DND-41 (cell line): ENCODE measurements around the gene CYB5R3.

Experiments used
- ATAC-seq: fragments of 200-7000 bp; cut with Tn5 transposase; 3 replicates; pipeline ENCODE4 v1.9.1; 2021; ENCODE audit warnings: low read depth; ENCODE audit not compliant: insufficient read depth
- DNase-seq: peaks from one replicate; pipeline ENCODE4 v3.0.0-alpha.2; 2020
- H2AFZ ChIP-seq: 2 replicates; pipeline ENCODE4 v1.6.0; 2012; ENCODE audit warnings: low read depth, low read length
- H3K27ac ChIP-seq: 2 replicates; pipeline ENCODE4 v1.5.1; 2012; ENCODE audit warnings: low read length, inconsistent platforms
- H3K27me3 ChIP-seq: fragments of 200-600 bp; sonication (generic); 2 replicates; pipeline ENCODE4 v1.6.0; 2012; ENCODE audit warnings: low read length, mild to moderate bottlenecking, inconsistent platforms; ENCODE audit not compliant: insufficient read depth, poor library complexity
- H3K36me3 ChIP-seq: 2 replicates; pipeline ENCODE4 v1.5.1; 2012; ENCODE audit warnings: low read length, inconsistent platforms; ENCODE audit not compliant: insufficient read depth
- H3K4me1 ChIP-seq: 2 replicates; pipeline ENCODE4 v1.5.1; 2012; ENCODE audit warnings: mild to moderate bottlenecking, low read length; ENCODE audit not compliant: insufficient read depth
- H3K4me2 ChIP-seq: 2 replicates; pipeline ENCODE4 v1.6.0; 2012; ENCODE audit warnings: mild to moderate bottlenecking, moderate library complexity, low read length, inconsistent platforms; ENCODE audit not compliant: insufficient read depth
- H3K4me3 ChIP-seq, 2 experiments: fragments of 200-600 bp in 1 of 2; shearing (Covaris generic) in 1 of 2; 2 replicates each; pipeline ENCODE4 v1.5.1; 2012 to 2016; ENCODE audit warnings: inconsistent platforms in 2 of 2, low read length in 2 of 2, mild to moderate bottlenecking in 2 of 2, low read depth in 1 of 2, moderate library complexity in 1 of 2
- H3K79me2 ChIP-seq: 2 replicates; pipeline ENCODE4 v1.6.0; 2012; ENCODE audit warnings: low read length, inconsistent platforms; ENCODE audit not compliant: insufficient read depth
- H3K9ac ChIP-seq: 2 replicates; pipeline ENCODE4 v1.6.0; 2012; ENCODE audit warnings: low read depth, mild to moderate bottlenecking, inconsistent platforms, low read length, moderate library complexity
- H3K9me3 ChIP-seq: 2 replicates; pipeline ENCODE4 v1.5.1; 2012; ENCODE audit warnings: low read length, moderate library complexity, mild to moderate bottlenecking, inconsistent platforms; ENCODE audit not compliant: insufficient read depth, severe bottlenecking
- H4K20me1 ChIP-seq: 2 replicates; pipeline ENCODE4 v1.6.0; 2012; ENCODE audit warnings: low read length; ENCODE audit not compliant: insufficient read depth
- EZH2 ChIP-seq: IDR thresholded peaks from 3 replicates; pipeline ENCODE4 v1.6.1; 2012; ENCODE audit warnings: borderline replicate concordance, low read depth, mild to moderate bottlenecking, moderate library complexity, low read length, inconsistent platforms; ENCODE audit not compliant: severe bottlenecking
- TF ChIP-seq, protein P1 (sequence below): IDR thresholded peaks from 2 replicates; pipeline ENCODE4 v1.5.1; 2012; ENCODE audit warnings: borderline replicate concordance, low read length, moderate library complexity, mild to moderate bottlenecking; ENCODE audit not compliant: poor library complexity, severe bottlenecking; ENCODE audit errors: extremely low read depth

Gene CYB5R3

DNA sequence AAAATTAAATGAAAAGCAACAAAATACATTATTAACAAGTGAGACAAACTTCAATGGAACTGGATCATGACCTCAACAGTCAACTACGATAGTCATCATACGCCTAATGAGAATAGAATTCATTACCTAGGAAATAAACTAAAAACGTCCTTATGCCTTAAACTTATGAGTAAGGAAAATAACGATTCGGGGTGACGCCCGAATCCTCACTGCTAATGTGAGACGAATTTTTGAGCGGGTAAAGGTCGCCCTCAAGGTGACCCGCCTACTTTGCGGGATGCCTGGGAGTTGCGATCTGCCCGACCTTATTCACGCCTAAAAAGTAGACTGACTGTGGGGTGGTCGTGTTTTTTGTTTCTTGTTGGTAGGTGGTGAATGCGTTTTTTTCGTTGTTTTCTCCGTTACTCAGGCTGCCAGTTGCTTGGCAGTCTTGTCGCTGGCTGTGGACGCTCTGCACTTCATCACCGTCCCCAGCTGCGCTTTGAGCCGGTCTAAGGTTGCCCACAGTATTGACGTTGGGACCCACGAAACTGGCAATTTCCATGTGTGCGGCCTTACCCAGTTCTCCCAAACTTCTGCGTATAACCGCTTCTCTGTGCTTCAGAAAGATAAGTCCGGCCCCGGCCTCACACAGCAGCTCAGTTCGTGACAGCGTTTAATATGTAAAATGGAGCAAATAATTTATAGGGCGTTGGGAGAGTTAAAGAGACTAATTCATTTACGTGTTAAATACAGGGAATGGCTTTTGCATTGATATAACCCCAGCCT lies 33.9 kb downstream of the CYB5R3 start:
- peak; percentile 85 for ATAC-seq
- peaks cover 53% of the 10 kb centered on the region for H3K4me1 ChIP-seq
- peak overlapping the region; percentile 38 for H2AFZ ChIP-seq
- peak overlapping the region; percentile 93 for H3K9ac ChIP-seq
- peaks cover 44% of the 10 kb centered on the region for H3K79me2 ChIP-seq
- peak overlapping the region in 1 of 2 experiments; percentile 95; a peak in 3 of 4 replicates for H3K4me3 ChIP-seq
- DNase-seq: peak; percentile 97
- no peak for TF ChIP-seq EZH2
- TF ChIP-seq, protein P1, sequence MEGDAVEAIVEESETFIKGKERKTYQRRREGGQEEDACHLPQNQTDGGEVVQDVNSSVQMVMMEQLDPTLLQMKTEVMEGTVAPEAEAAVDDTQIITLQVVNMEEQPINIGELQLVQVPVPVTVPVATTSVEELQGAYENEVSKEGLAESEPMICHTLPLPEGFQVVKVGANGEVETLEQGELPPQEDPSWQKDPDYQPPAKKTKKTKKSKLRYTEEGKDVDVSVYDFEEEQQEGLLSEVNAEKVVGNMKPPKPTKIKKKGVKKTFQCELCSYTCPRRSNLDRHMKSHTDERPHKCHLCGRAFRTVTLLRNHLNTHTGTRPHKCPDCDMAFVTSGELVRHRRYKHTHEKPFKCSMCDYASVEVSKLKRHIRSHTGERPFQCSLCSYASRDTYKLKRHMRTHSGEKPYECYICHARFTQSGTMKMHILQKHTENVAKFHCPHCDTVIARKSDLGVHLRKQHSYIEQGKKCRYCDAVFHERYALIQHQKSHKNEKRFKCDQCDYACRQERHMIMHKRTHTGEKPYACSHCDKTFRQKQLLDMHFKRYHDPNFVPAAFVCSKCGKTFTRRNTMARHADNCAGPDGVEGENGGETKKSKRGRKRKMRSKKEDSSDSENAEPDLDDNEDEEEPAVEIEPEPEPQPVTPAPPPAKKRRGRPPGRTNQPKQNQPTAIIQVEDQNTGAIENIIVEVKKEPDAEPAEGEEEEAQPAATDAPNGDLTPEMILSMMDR: no peak
- peak overlapping the region; percentile 91 for H3K27ac ChIP-seq
- peak overlapping the region; percentile 60 for H3K4me2 ChIP-seq
- peaks cover 34% of the 10 kb centered on the region for H4K20me1 ChIP-seq
- H3K27me3 ChIP-seq: no peaks in the 10 kb centered on the region
- no peaks in the 10 kb centered on the region for H3K9me3 ChIP-seq
- peaks cover 40% of the 10 kb centered on the region for H3K36me3 ChIP-seq

GRCh38 chr22:42614312-42615091 lies 34.7 kb downstream of the CYB5R3 start, which contains the start of gene POLDIP3:
Gene POLDIP3, minus strand, starts transcription at chr22:42614883. Its CDS starts 26 bp downstream, at chr22:42614857.
- Histone ChIP-seq H3K27me3 (no peaks in the 10 kb centered on the region), H3K79me2 (peaks cover 52% of the 10 kb centered on the region), H3K36me3 (peaks cover 37% of the 10 kb centered on the region), H3K4me1 (peaks cover 55% of the 10 kb centered on the region), H3K9ac (peak within 1 kb of the TSS; percentile 93), H4K20me1 (peaks cover 38% of the 10 kb centered on the region), H3K4me3 (peak within 1 kb of the TSS; percentile 91 to 95), H2AFZ (peak within 1 kb of the TSS; percentile 73), H3K9me3 (no peaks in the 10 kb centered on the region), H3K4me2 (peak within 1 kb of the TSS; percentile 85), H3K27ac (peak within 1 kb of the TSS; percentile 91)
- peak; percentile 64 for ATAC-seq
- TF ChIP-seq, protein P1: peak; percentile 45
- no peak for TF ChIP-seq EZH2
- peak; percentile 98 for DNase-seq

- peak overlapping the region; percentile 91 to 95 for H3K4me3 ChIP-seq
- peaks cover 58% of the 10 kb centered on the region for H3K79me2 ChIP-seq
- ATAC-seq (no peak), DNase-seq (no peak)
- H3K4me1 ChIP-seq: peaks cover 55% of the 10 kb centered on the region
- H4K20me1 ChIP-seq: peaks cover 44% of the 10 kb centered on the region
- H3K27me3 ChIP-seq: no peaks in the 10 kb centered on the region
- peak overlapping the region; percentile 73 for H2AFZ ChIP-seq
- TF ChIP-seq, protein P1: peak; percentile 2
- TF ChIP-seq EZH2: no peak
- peak overlapping the region; percentile 85 for H3K4me2 ChIP-seq
- H3K9ac ChIP-seq: peak overlapping the region; percentile 93
- H3K36me3 ChIP-seq: peaks cover 37% of the 10 kb centered on the region
- peak overlapping the region; percentile 91 for H3K27ac ChIP-seq
- H3K9me3 ChIP-seq: no peaks in the 10 kb centered on the region
Measured at GRCh38 chr22:42613872-42614301, 35.3 kb downstream of the CYB5R3 start.
